ENCODE data around the gene GPX5.

- no peak for TF ChIP-seq ZSCAN18 (tag by site-specific recombination; IDR thresholded peaks at IDR 0.05)
- TF ChIP-seq RBAK (tag by site-specific recombination; IDR thresholded peaks at IDR 0.05), result no peak
- no peak for TF ChIP-seq CTCF (tag by site-specific recombination; IDR thresholded peaks at IDR 0.05)
- TF ChIP-seq ZNF341 (tag by site-specific recombination; IDR thresholded peaks at IDR 0.05; ENCODE audit: low read depth), result no peak
- TF ChIP-seq REST (tag by site-specific recombination; IDR thresholded peaks at IDR 0.05), result no peak
- no peak for TF ChIP-seq ZFP41 (tag by site-specific recombination; IDR thresholded peaks at IDR 0.05; ENCODE audit: borderline replicate concordance)
- TF ChIP-seq PATZ1 (tag by site-specific recombination; IDR thresholded peaks at IDR 0.05), result no peak
- TF ChIP-seq ZNF600 (tag by site-specific recombination; IDR thresholded peaks at IDR 0.05), result no peak
- no peak for TF ChIP-seq YY1 (tag by site-specific recombination; IDR thresholded peaks at IDR 0.05)
- TF ChIP-seq BCL11A (tag by site-specific recombination; IDR thresholded peaks at IDR 0.05; ENCODE audit: low read depth), result no peak
- TF ChIP-seq ZBTB17 (tag by site-specific recombination; IDR thresholded peaks at IDR 0.05), result no peak
Measured at GRCh38 chr6:28568515-28569108, 42.9 kb downstream of the GPX5 start.

Data from HEK293 (cell line).